HL-60 (cell line): Measurements from ENCODE around the gene HBQ1.
"Not testable (repeated sequence)": the region's sequence is repeated elsewhere in the genome, so short reads cannot be mapped to it uniquely, and the experiment has no call there.

Experiments used
- DNase-seq, 2 experiments: peaks; one replicate each; pipeline ENCODE4 v3.0.0-alpha.2; 2010 to 2020; ENCODE audit warnings: low read depth in 1 of 2, low spot score in 1 of 2
- H3K27ac ChIP-seq: fragments of 250-450 bp; sonication (Bioruptor Pico); replicated peaks from 2 replicates; pipeline ENCODE4 v1.5.1; 2020; ENCODE audit warnings: mild to moderate bottlenecking, moderate library complexity
- H3K27me3 ChIP-seq: fragments of 250-450 bp; sonication (Bioruptor Pico); 2 replicates; pipeline ENCODE4 v1.5.1; 2021; ENCODE audit warnings: mild to moderate bottlenecking, moderate library complexity; ENCODE audit not compliant: insufficient read depth, poor library complexity, severe bottlenecking
- H3K4me3 ChIP-seq: replicated peaks from 2 replicates; pipeline ENCODE4 v1.5.1; 2011; ENCODE audit warnings: mild to moderate bottlenecking, control low read depth, low read length; ENCODE audit not compliant: insufficient read depth
- GABPA ChIP-seq: IDR thresholded peaks from 2 replicates; pipeline ENCODE4 v1.6.1; 2012; ENCODE audit warnings: low read depth
- POLR2AphosphoS5 ChIP-seq: IDR thresholded peaks from 2 replicates; pipeline ENCODE4 v1.6.1; 2012; ENCODE audit warnings: low read depth
- SPI1 ChIP-seq: IDR thresholded peaks from 2 replicates; pipeline ENCODE4 v1.6.1; 2012; ENCODE audit warnings: low read depth, mild to moderate bottlenecking, borderline replicate concordance
- TF ChIP-seq, protein P1 (sequence below): IDR thresholded peaks from one replicate; pipeline ENCODE4 v1.5.1; 2011; ENCODE audit warnings: low read length, control low read depth, inconsistent platforms; ENCODE audit not compliant: insufficient read depth
- TF ChIP-seq, protein P2 (sequence below): IDR thresholded peaks from 2 replicates; pipeline ENCODE4 v1.6.1; 2012; ENCODE audit warnings: low read depth; ENCODE audit not compliant: insufficient replicate concordance

HBQ1 gene

DNA sequence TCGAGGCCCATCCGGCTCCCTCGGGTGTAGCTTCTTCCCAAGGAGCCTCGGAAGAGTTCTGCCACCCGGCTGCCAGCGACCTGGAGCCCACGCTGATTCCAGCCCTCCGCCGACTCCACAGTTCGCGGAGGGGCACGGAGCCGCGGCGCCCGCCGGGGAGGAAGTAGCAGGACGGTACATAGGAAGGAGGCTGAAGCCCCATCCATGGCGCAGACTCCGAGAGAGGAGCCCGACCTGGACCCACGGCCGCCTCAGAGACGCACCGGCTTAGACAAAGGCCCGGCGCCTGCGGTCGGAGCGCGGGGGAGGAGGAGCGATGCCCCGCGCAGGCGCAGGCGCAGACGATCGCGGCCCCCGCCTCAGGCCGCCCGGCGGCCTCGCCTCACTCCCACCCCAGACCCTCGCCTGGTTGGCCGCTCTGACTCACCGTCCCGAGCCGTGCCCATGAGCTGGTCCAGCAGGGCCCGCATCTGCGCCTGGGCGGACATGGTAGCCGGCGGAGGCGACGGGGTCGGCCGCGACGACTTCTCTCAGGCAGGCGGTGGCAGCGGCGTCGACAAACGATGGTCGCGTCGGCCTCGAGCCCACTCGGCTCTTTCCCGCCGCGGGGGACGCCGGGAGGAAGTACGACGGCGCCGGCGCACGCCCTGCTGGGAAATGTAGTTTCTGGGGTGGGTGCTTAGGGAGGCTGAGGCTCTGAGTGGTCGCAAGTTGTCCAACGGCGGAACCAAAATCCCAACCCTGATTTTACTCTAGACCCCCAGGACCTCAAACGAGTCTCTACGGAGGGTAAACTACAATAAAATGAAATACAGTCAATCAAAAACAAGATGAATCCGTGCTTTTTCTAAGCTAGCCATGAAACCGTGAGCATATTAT is 48.8 kb downstream of the HBQ1 start, which contains the start of gene LUC7L:
LUC7L (minus strand) TSS at position 598 of the 879 bp plus-strand sequence; CDS start at position 488, 110 bp downstream.
- H3K4me3 ChIP-seq = peak within 1 kb of the TSS; percentile 94
- TF ChIP-seq, protein P1, sequence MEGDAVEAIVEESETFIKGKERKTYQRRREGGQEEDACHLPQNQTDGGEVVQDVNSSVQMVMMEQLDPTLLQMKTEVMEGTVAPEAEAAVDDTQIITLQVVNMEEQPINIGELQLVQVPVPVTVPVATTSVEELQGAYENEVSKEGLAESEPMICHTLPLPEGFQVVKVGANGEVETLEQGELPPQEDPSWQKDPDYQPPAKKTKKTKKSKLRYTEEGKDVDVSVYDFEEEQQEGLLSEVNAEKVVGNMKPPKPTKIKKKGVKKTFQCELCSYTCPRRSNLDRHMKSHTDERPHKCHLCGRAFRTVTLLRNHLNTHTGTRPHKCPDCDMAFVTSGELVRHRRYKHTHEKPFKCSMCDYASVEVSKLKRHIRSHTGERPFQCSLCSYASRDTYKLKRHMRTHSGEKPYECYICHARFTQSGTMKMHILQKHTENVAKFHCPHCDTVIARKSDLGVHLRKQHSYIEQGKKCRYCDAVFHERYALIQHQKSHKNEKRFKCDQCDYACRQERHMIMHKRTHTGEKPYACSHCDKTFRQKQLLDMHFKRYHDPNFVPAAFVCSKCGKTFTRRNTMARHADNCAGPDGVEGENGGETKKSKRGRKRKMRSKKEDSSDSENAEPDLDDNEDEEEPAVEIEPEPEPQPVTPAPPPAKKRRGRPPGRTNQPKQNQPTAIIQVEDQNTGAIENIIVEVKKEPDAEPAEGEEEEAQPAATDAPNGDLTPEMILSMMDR = no peak
- TF ChIP-seq POLR2AphosphoS5 = peak; percentile 96
- TF ChIP-seq, protein P2, sequence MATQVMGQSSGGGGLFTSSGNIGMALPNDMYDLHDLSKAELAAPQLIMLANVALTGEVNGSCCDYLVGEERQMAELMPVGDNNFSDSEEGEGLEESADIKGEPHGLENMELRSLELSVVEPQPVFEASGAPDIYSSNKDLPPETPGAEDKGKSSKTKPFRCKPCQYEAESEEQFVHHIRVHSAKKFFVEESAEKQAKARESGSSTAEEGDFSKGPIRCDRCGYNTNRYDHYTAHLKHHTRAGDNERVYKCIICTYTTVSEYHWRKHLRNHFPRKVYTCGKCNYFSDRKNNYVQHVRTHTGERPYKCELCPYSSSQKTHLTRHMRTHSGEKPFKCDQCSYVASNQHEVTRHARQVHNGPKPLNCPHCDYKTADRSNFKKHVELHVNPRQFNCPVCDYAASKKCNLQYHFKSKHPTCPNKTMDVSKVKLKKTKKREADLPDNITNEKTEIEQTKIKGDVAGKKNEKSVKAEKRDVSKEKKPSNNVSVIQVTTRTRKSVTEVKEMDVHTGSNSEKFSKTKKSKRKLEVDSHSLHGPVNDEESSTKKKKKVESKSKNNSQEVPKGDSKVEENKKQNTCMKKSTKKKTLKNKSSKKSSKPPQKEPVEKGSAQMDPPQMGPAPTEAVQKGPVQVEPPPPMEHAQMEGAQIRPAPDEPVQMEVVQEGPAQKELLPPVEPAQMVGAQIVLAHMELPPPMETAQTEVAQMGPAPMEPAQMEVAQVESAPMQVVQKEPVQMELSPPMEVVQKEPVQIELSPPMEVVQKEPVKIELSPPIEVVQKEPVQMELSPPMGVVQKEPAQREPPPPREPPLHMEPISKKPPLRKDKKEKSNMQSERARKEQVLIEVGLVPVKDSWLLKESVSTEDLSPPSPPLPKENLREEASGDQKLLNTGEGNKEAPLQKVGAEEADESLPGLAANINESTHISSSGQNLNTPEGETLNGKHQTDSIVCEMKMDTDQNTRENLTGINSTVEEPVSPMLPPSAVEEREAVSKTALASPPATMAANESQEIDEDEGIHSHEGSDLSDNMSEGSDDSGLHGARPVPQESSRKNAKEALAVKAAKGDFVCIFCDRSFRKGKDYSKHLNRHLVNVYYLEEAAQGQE = no peak
- peak; percentile 64; the same call in 1 of the 2 replicates for TF ChIP-seq SPI1
- TF ChIP-seq GABPA = peak; percentile 89
- H3K27ac ChIP-seq = peak within 1 kb of the TSS; percentile 90
- H3K27me3 ChIP-seq = no peaks in the 10 kb centered on the region
- DNase-seq = peak; percentile 77 to 83

DNA sequence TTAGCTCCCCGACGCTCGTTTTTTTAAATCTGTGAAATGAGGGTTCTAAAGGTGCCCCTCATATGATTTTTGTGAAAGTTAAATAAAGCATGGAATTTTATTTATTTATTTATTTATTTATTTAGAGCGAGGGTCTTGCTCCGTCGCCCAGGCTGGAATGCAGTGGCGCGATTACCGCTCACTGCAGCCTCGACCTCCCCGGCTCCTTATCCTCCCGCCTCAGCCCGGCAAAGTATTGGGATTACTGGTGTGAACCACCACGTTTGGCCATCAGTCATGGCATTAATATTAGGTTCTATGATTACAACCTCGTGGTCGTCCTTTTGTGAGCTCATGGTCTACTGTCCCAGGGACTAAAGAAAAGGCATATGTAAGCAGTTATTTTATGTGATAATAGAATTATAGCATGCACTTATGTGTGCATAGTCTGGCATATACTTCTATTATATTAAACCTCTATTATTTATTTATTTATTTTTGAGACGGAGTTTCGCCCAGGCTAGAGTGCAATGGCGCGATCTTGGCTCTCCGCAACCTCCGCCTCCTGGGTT is 49.5 kb downstream of the HBQ1 start:
- no peaks in the 10 kb centered on the region for H3K27me3 ChIP-seq
- no peak overlapping the region for H3K27ac ChIP-seq
- H3K4me3 ChIP-seq = peak overlapping the region; percentile 94
- DNase-seq = no peak
- TF ChIP-seq POLR2AphosphoS5 (no peak), GABPA (no peak), SPI1 (no peak)
- TF ChIP-seq, protein P2 = no peak
- TF ChIP-seq, protein P1 = no peak

DNA sequence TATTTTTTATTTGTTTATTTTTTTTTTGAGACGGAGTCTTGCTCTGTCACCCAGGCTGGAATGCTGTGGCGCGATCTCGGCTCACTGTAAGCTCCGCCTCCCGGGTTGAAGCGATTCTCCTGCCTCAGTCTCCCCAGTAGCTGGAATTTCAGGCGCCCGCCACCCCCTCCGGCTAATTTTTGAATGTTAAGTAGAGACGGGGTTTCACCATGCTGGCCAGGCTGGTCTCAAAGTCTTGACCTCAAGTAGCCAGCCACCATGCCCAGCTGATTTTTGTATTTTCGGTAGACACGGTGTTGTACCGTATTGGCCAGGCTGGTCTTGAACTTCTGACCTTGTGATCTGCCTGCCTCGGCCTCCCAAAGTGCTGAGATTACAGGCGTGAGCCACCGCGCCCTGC is 50.1 kb downstream of the HBQ1 start:
- not testable (repeated sequence) for H3K27ac ChIP-seq, DNase-seq, H3K4me3 ChIP-seq, H3K27me3 ChIP-seq
